ENCODE measurements around the gene ADCYAP1. TPM values are rescaled to one million over a fixed set of nuclear protein-coding genes. Genes with fewer than 3 reads are reported as not detected.

ADCYAP1 gene
- total and polyA plus RNA-seq, 2 donors (not counting 1 experiment from before 2014, with no cell fraction given) = not detected

DNA sequence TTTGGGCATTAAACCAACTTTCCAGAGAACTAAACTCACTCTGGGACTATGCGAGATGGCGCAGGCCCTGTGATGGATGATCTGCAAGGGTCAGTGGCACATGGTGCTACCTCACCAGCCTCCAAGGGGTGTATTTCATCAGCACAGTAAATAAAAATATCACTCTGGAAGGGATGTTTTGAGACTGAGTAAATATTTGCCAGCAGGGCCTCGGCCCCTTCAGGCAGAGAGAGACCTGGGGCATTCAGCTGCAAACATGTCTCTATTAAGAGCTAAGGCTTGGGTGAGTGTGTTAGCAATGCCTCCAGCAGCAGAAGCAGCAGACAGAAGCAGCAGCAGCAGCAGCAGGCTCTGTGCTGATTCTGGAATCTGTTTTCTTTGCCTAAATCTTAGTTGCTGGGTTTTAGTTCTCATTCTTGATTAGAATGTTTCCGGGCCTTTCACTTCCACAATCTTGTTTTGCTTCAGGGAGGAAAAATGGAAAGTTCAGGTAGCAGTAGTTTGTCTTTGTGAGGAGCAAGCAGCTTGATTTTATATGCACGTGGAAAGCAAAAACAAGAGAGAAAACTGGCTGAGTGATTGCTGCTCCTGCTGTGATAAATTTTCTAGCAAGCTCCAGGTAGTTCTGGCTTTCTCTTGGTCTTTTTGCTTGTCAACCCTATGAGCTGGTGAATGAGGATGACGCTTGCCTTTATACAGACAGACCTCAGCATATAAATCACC is 18.6 kb downstream of the ADCYAP1 start:
- ATAC-seq (ENCODE audit: low read depth) = no peak
- no peak for TF ChIP-seq EZH2 (IDR thresholded peaks at IDR 0.05; ENCODE audit: borderline replicate concordance, insufficient read depth, low read depth, low read length, poor library complexity, severe bottlenecking)
- no peak for TF ChIP-seq CTCF (IDR thresholded peaks at IDR 0.05)
- WGBS (ENCODE audit: insufficient coverage) = 87% methylated on average over 4 of the region's 6 CpGs
- no peaks in the 10 kb centered on the region for H3K79me2 ChIP-seq (ENCODE audit: control insufficient read depth, insufficient read depth, low read length)
- no peaks in the 10 kb centered on the region for H3K36me3 ChIP-seq (replicated peaks in 1 of 2; ENCODE audit: control extremely low read depth in 1 of 2, control insufficient read depth in 1 of 2, extremely low read depth in 1 of 2, insufficient read depth in 2 of 2, low read length in 1 of 2)
- CTCF ChIA-PET = no interaction called here
- no peaks in the 10 kb centered on the region for H3K9me3 ChIP-seq (ENCODE audit: control extremely low read depth in 1 of 3, control insufficient read depth in 2 of 3, insufficient read depth in 1 of 3, low read length in 2 of 3)
- H4K20me1 ChIP-seq (ENCODE audit: control insufficient read depth, insufficient read depth, low read length, poor library complexity, severe bottlenecking) = no peaks in the 10 kb centered on the region
- POLR2A ChIA-PET = no interaction called here
- Mint-ChIP-seq H3K4me1 (no peaks in the 10 kb centered on the region), H3K27me3 (peaks cover 20% of the 10 kb centered on the region), H3K4me3 (no peak overlapping the region), H3K27ac (no peak overlapping the region), H3K9me3 (ENCODE audit: insufficient read depth) (peaks cover 4% of the 10 kb centered on the region)
- no peak overlapping the region for H3K4me2 ChIP-seq (replicated peaks; ENCODE audit: low read depth, low read length, poor library complexity, severe bottlenecking)
- no peak overlapping the region for H3K27ac ChIP-seq (ENCODE audit: low read length in 2 of 2)
- H3K9ac ChIP-seq (ENCODE audit: low read length) = no peak overlapping the region
- no peak overlapping the region for H2AFZ ChIP-seq (ENCODE audit: insufficient read depth, low read depth, low read length, poor library complexity, severe bottlenecking)
- DNase-seq = no peak
- intact Hi-C loops (cut with micrococcal nuclease) = no loop called here
- no peak overlapping the region for H3K4me3 ChIP-seq (ENCODE audit: control extremely low read depth in 1 of 5, extremely low read depth in 1 of 5, insufficient read depth in 1 of 5, low read depth in 2 of 5, low read length in 4 of 5)
- H3K27me3 ChIP-seq (replicated peaks in 1 of 4; ENCODE audit: control extremely low read depth in 1 of 4, control insufficient read depth in 3 of 4, insufficient read depth in 4 of 4, low read length in 3 of 4) = peaks cover 0 to 4% (median 1%) of the 10 kb centered on the region in 4 experiments
- H3K4me1 ChIP-seq (ENCODE audit: control insufficient read depth in 2 of 2, insufficient read depth in 2 of 2, low read length in 2 of 2) = no peaks in the 10 kb centered on the region

- Mint-ChIP-seq H3K9me3 (ENCODE audit: insufficient read depth) (peaks cover 8% of the 10 kb centered on the region), H3K27ac (no peak overlapping the region), H3K4me3 (no peak overlapping the region), H3K4me1 (no peaks in the 10 kb centered on the region), H3K27me3 (peaks cover 16% of the 10 kb centered on the region)
- POLR2A ChIA-PET = no interaction called here
- WGBS (ENCODE audit: insufficient coverage) = no CpG with 5 or more reads among the region's 1 CpG
- Histone ChIP-seq H3K79me2 (ENCODE audit: control insufficient read depth, insufficient read depth, low read length) (no peaks in the 10 kb centered on the region), H3K36me3 (replicated peaks in 1 of 2; ENCODE audit: control extremely low read depth in 1 of 2, control insufficient read depth in 1 of 2, extremely low read depth in 1 of 2, insufficient read depth in 2 of 2, low read length in 1 of 2) (no peaks in the 10 kb centered on the region), H3K9me3 (ENCODE audit: control extremely low read depth in 1 of 3, control insufficient read depth in 2 of 3, insufficient read depth in 1 of 3, low read length in 2 of 3) (no peaks in the 10 kb centered on the region), H3K4me2 (replicated peaks; ENCODE audit: low read depth, low read length, poor library complexity, severe bottlenecking) (no peak overlapping the region), H4K20me1 (ENCODE audit: control insufficient read depth, insufficient read depth, low read length, poor library complexity, severe bottlenecking) (no peaks in the 10 kb centered on the region), H3K9ac (ENCODE audit: low read length) (no peak overlapping the region), H3K4me3 (ENCODE audit: control extremely low read depth in 1 of 5, extremely low read depth in 1 of 5, insufficient read depth in 1 of 5, low read depth in 2 of 5, low read length in 4 of 5) (no peak overlapping the region), H2AFZ (ENCODE audit: insufficient read depth, low read depth, low read length, poor library complexity, severe bottlenecking) (no peak overlapping the region), H3K27ac (ENCODE audit: low read length in 2 of 2) (no peak overlapping the region), H3K27me3 (replicated peaks in 1 of 4; ENCODE audit: control extremely low read depth in 1 of 4, control insufficient read depth in 3 of 4, insufficient read depth in 4 of 4, low read length in 3 of 4) (peaks cover 0 to 2% (median 0%) of the 10 kb centered on the region in 4 experiments), H3K4me1 (ENCODE audit: control insufficient read depth in 2 of 2, insufficient read depth in 2 of 2, low read length in 2 of 2) (no peaks in the 10 kb centered on the region)
- no peak for TF ChIP-seq EZH2 (IDR thresholded peaks at IDR 0.05; ENCODE audit: borderline replicate concordance, insufficient read depth, low read depth, low read length, poor library complexity, severe bottlenecking)
- no peak for TF ChIP-seq CTCF (IDR thresholded peaks at IDR 0.05)
- DNase-seq (no peak), ATAC-seq (ENCODE audit: low read depth) (no peak)
- CTCF ChIA-PET = no interaction called here
- intact Hi-C loops (cut with micrococcal nuclease) = no loop called here
These were observed 20.3 kb downstream of the ADCYAP1 start for GRCh38 chr18:924987-925386.

Data from B cell (primary cell).